PC-3 (cell line): ENCODE measurements around the gene FKTN. TPM values are rescaled to one million over a fixed set of nuclear protein-coding genes. Genes with fewer than 3 reads are reported as not detected.

Source experiments
- ATAC-seq: fragments of 200-7000 bp; cut with Tn5 transposase; 2 replicates; pipeline ENCODE4 v1.9.1; 2020; ENCODE audit warnings: mild to moderate bottlenecking, moderate library complexity
- BruUV-seq: library from RNA; stranded (reverse); fragments of 400-500 nt; replicated peaks from 2 replicates; lab custom pipeline; 2021; lab: Mats Ljungman, UMichigan
- CTCF ChIA-PET: fragments of 300-600 bp; sonication (Branson Sonifier 250); formaldehyde crosslinking; loops from one replicate; lab custom pipeline; 2022; ENCODE audit warnings: antibody characterized with exemption; lab: Charles Lee
- POLR2A ChIA-PET: fragments of 300-600 bp; sonication (Branson Sonifier 250); formaldehyde crosslinking; loops from one replicate; lab custom pipeline; 2022; ENCODE audit warnings: antibody characterized with exemption; ENCODE audit not compliant: unreplicated experiment; lab: Charles Lee
- DNase-seq: peaks from one replicate; pipeline ENCODE4 v3.0.0-alpha.2; 2015
- H2AFZ ChIP-seq: fragments of 300-600 bp; sonication (generic); 2 replicates; pipeline ENCODE4 v1.6.0; 2016; ENCODE audit warnings: antibody characterized with exemption, low read length
- H3F3A ChIP-seq: fragments of 300-600 bp; sonication (generic); one replicate; pipeline ENCODE4 v1.6.0; 2017; ENCODE audit warnings: antibody characterized with exemption, low read length, control low read depth, mild to moderate bottlenecking; ENCODE audit not compliant: unreplicated experiment
- H3K27ac ChIP-seq: fragments of 300-600 bp; sonication (generic); 2 replicates; pipeline ENCODE4 v1.5.1; 2016; ENCODE audit warnings: mild to moderate bottlenecking, low read length
- H3K27me3 ChIP-seq: fragments of 300-600 bp; sonication (generic); 2 replicates; pipeline ENCODE4 v1.6.1; 2016; ENCODE audit warnings: low read length, mixed read lengths
- H3K36me3 ChIP-seq: fragments of 300-600 bp; sonication (generic); 2 replicates; pipeline ENCODE4 v1.6.1; 2016; ENCODE audit warnings: low read depth, mixed run types, low read length, mixed read lengths
- H3K4me1 ChIP-seq: fragments of 300-600 bp; sonication (generic); 2 replicates; pipeline ENCODE4 v1.5.1; 2016; ENCODE audit warnings: low read length; ENCODE audit not compliant: insufficient read depth
- H3K4me2 ChIP-seq: fragments of 300-600 bp; sonication (generic); 2 replicates; pipeline ENCODE4 v1.6.0; 2016; ENCODE audit warnings: low read length
- H3K4me3 ChIP-seq: fragments of 300-600 bp; sonication (generic); 2 replicates; pipeline ENCODE4 v1.5.1; 2016; ENCODE audit warnings: mild to moderate bottlenecking, low read length, mixed read lengths
- H3K79me2 ChIP-seq: fragments of 300-600 bp; sonication (generic); 2 replicates; pipeline ENCODE4 v1.6.1; 2017; ENCODE audit warnings: low read length, mixed read lengths
- H3K9ac ChIP-seq: fragments of 300-600 bp; sonication (generic); 2 replicates; pipeline ENCODE4 v1.6.0; 2016; ENCODE audit warnings: mild to moderate bottlenecking, low read length
- H3K9me2 ChIP-seq: fragments of 300-600 bp; sonication (generic); replicated peaks from 2 replicates; pipeline ENCODE4 v1.6.1; 2016; ENCODE audit warnings: mixed run types, low read length, mixed read lengths
- H3K9me3 ChIP-seq: fragments of 300-600 bp; sonication (generic); 2 replicates; pipeline ENCODE4 v1.6.1; 2016; ENCODE audit warnings: low read length, mixed read lengths
- H4K20me1 ChIP-seq: fragments of 300-600 bp; sonication (generic); 2 replicates; pipeline ENCODE4 v1.6.1; 2016; ENCODE audit warnings: low read length, mixed read lengths
- EZH2 ChIP-seq: fragments of 300-600 bp; sonication (generic); IDR thresholded peaks from one replicate; pipeline ENCODE4 v1.6.1; 2017; ENCODE audit warnings: antibody characterized with exemption, mild to moderate bottlenecking, low read length; ENCODE audit not compliant: unreplicated experiment
- EZH2phosphoT487 ChIP-seq: fragments of 300-600 bp; sonication (generic); IDR thresholded peaks from 2 replicates; pipeline ENCODE4 v1.6.1; 2018; ENCODE audit warnings: mild to moderate bottlenecking, antibody characterized with exemption, low read length, borderline replicate concordance
- intact Hi-C: fragments of 100-400 bp; cut with micrococcal nuclease; formaldehyde crosslinking; loops from 2 replicates; pipeline ENCODE4 v1.9.0; 2023
- total RNA-seq: library from RNA; depleted of rRNA; stranded (reverse); fragments of >200 nt; gene quantifications from 2 replicates; pipeline ENCODE4 v1.2.3, GENCODE V29; 2014
- TF ChIP-seq, protein P1 (sequence below): fragments of 300-600 bp; sonication (generic); conservative IDR thresholded peaks from 2 replicates; pipeline ENCODE4 v1.5.1; 2017; ENCODE audit warnings: antibody characterized with exemption, low read depth, mild to moderate bottlenecking, low read length

Gene FKTN
- total RNA-seq, 1 experiment from 2014 or later = 9.2 TPM

DNA sequence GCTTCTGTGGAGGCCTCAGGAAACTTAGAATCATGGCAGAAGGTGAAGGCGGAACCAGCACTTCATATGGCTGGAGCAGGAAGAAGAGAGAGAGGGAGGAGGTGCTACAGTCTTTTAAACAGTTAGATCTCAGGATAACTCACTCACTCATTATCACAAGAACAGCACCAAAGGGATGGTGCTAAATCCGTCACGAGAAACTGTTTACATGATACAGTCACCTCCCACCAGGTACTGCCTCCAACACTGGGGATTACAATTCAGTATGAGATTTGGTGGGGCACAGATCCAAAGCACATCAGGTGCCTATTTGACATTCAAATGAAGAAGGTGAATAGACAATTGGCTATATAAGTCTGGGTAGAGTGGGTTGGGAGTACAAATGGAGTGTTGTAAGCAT lies 35.2 kb downstream of the FKTN start:
- H3K4me1 ChIP-seq = no peaks in the 10 kb centered on the region
- BruUV-seq = no TSS peak
- H3K27ac ChIP-seq = no peak overlapping the region
- intact Hi-C loops = no loop called here
- CTCF ChIA-PET = no interaction called here
- no peaks in the 10 kb centered on the region for H3K9me3 ChIP-seq
- no peaks in the 10 kb centered on the region for H4K20me1 ChIP-seq
- no peak overlapping the region for H3K4me2 ChIP-seq
- peaks cover 4% of the 10 kb centered on the region for H3K36me3 ChIP-seq
- no peaks in the 10 kb centered on the region for H3K79me2 ChIP-seq
- H2AFZ ChIP-seq = no peak overlapping the region
- H3K9me2 ChIP-seq = no peaks in the 10 kb centered on the region
- H3K9ac ChIP-seq = no peak overlapping the region
- no peak overlapping the region for H3K4me3 ChIP-seq
- no peak for ATAC-seq
- TF ChIP-seq EZH2 (no peak), EZH2phosphoT487 (no peak)
- TF ChIP-seq, protein P1, sequence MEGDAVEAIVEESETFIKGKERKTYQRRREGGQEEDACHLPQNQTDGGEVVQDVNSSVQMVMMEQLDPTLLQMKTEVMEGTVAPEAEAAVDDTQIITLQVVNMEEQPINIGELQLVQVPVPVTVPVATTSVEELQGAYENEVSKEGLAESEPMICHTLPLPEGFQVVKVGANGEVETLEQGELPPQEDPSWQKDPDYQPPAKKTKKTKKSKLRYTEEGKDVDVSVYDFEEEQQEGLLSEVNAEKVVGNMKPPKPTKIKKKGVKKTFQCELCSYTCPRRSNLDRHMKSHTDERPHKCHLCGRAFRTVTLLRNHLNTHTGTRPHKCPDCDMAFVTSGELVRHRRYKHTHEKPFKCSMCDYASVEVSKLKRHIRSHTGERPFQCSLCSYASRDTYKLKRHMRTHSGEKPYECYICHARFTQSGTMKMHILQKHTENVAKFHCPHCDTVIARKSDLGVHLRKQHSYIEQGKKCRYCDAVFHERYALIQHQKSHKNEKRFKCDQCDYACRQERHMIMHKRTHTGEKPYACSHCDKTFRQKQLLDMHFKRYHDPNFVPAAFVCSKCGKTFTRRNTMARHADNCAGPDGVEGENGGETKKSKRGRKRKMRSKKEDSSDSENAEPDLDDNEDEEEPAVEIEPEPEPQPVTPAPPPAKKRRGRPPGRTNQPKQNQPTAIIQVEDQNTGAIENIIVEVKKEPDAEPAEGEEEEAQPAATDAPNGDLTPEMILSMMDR = no peak
- POLR2A ChIA-PET = no interaction called here
- no peak for DNase-seq
- H3K27me3 ChIP-seq = no peaks in the 10 kb centered on the region
- no peaks in the 10 kb centered on the region for H3F3A ChIP-seq

DNA sequence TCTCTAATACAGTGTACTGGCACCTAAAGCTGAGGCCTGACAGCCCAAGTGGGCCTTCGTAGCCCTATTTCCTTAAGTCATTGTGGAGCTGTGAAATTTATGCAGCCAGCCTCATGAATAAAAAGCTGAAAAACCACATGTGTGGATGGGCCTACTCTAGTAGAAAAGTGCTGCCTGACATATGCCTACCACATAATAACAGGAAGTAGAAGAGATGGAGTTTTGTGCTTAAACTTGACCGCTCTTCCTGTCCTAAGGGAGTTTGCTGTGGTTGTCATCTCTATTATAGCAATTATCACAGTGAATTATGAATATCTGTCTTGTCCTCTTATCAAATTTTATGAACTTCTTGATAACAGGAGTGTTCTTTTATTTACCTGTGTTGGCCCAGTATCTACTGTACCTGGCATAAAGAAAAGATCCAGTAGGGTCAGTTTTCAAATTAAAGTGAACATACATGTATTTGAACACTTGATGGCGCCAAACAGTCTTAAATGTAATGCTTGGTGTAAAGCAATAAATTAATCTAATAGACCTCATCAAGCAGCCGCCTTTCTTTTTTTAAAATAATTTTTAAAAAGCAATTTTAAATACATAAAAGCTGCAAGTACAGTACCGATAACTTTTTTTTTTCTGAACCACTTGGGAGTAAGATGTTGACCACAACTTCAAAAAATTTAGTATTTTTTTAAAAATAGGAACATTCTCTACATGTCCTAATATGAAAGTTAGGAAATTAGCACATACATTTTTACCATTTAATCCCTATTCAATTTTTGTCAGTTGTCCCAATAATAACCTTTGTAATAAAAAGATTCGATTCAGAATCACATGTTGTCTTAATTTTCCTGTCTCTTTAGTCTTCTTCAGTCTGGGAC lies 51.0 kb downstream of the FKTN start:
- Histone ChIP-seq H3K4me2 (no peak overlapping the region), H3K27ac (no peak overlapping the region), H3K4me3 (no peak overlapping the region), H3K4me1 (no peaks in the 10 kb centered on the region), H4K20me1 (no peaks in the 10 kb centered on the region), H3K9me3 (no peaks in the 10 kb centered on the region), H3K79me2 (no peaks in the 10 kb centered on the region), H3K9ac (no peak overlapping the region), H3K9me2 (no peaks in the 10 kb centered on the region), H3F3A (no peaks in the 10 kb centered on the region), H2AFZ (no peak overlapping the region), H3K36me3 (no peaks in the 10 kb centered on the region; the same call in 1 of the 2 replicates), H3K27me3 (no peaks in the 10 kb centered on the region)
- ATAC-seq = peak; percentile 38; the same call in 1 of the 2 replicates
- TF ChIP-seq EZH2 (no peak), EZH2phosphoT487 (no peak)
- TF ChIP-seq, protein P1 = peak; percentile 63
- ChIA-PET CTCF (no interaction called here), POLR2A (no interaction called here)
- no TSS peak for BruUV-seq
- intact Hi-C loops = loop anchor here (1.0 to 2.0 kb wide), 2 partner anchors 82 to 109 kb away; no protein-coding TSS in a partner anchor
- DNase-seq = peak; percentile 55

DNA sequence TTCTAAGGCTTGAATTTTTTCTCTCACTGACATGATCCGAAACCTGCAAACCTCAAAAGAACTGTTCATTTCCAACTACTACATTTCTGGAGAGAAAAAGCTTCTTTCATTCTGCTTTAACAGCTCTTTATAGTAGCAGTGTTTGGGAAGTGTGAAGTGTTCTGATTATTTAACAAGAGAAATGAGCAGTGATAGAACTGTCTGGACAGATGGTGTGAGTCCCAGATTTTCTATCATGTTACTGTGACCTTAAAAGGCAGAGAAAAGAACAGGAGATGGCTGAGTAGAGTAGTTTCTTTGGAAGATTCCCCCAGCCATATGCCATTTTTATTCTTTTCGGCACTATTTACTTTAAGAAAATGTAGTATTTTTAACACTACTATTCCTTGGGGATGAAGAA lies 63.1 kb downstream of the FKTN start:
- H3K36me3 ChIP-seq = no peaks in the 10 kb centered on the region
- intact Hi-C loops = no loop called here
- TF ChIP-seq, protein P1 = no peak
- TF ChIP-seq EZH2 = no peak
- no peak for TF ChIP-seq EZH2phosphoT487
- H3K9me3 ChIP-seq = no peaks in the 10 kb centered on the region
- H3K9me2 ChIP-seq = no peaks in the 10 kb centered on the region
- H3K4me2 ChIP-seq = no peak overlapping the region
- no TSS peak for BruUV-seq
- ChIA-PET POLR2A (no interaction called here), CTCF (no interaction called here)
- DNase-seq (no peak), ATAC-seq (no peak)
- H3K9ac ChIP-seq = no peak overlapping the region
- no peak overlapping the region for H2AFZ ChIP-seq
- H3K79me2 ChIP-seq = no peaks in the 10 kb centered on the region
- H3F3A ChIP-seq = no peaks in the 10 kb centered on the region
- H3K27ac ChIP-seq = no peak overlapping the region
- no peaks in the 10 kb centered on the region for H3K4me1 ChIP-seq
- no peaks in the 10 kb centered on the region for H4K20me1 ChIP-seq
- H3K27me3 ChIP-seq = no peaks in the 10 kb centered on the region
- no peak overlapping the region for H3K4me3 ChIP-seq
